ENCODE results near the gene NKAIN4. TPM values are rescaled to one million over a fixed set of nuclear protein-coding genes. Genes with fewer than 3 reads are reported as not detected.
A peak's percentile ranks its signal among the peaks of the same experiment; 100 is the strongest.

The NKAIN4 gene
- total RNA-seq, 4 donors from 2014 or later, result not detected

- DNase-seq, result no peak
- no peak overlapping the region for H3K4me3 ChIP-seq
- H3K27me3 ChIP-seq, result peaks cover 0 to 4% of the 10 kb centered on the region in 2 donors
- H3K4me1 ChIP-seq, result peaks cover 0 to 4% (median 0%) of the 10 kb centered on the region in 4 donors
- peaks cover 0 to 20% (median 0%) of the 10 kb centered on the region in 3 donors for H3K36me3 ChIP-seq
- H3K9me3 ChIP-seq, result no peaks in the 10 kb centered on the region
- TF ChIP-seq POLR2A (IDR thresholded peaks at IDR 0.05), result no peak
- no peak for TF ChIP-seq CTCF (IDR thresholded peaks at IDR 0.05)
- H3K27ac ChIP-seq, result no peak overlapping the region
These were observed 37.5 kb upstream of the NKAIN4 start for GRCh38 chr20:63291811-63292210.

- TF ChIP-seq CTCF (IDR thresholded peaks at IDR 0.05) (peak; percentile 40 to 62 (median 60)), POLR2A (IDR thresholded peaks at IDR 0.05) (no peak)
- Histone ChIP-seq H3K27ac (no peak overlapping the region), H3K4me3 (no peak overlapping the region), H3K9me3 (no peaks in the 10 kb centered on the region), H3K4me1 (peaks cover 0 to 4% (median 0%) of the 10 kb centered on the region in 4 donors), H3K27me3 (no peaks in the 10 kb centered on the region), H3K36me3 (peaks cover 0 to 29% (median 0%) of the 10 kb centered on the region in 3 donors)
- peak; percentile 52 to 74 (median 68) for DNase-seq
These were observed 36.6 kb upstream of the NKAIN4 start for GRCh38 chr20:63290677-63291472.

- no peak for DNase-seq
- H3K4me3 ChIP-seq, result no peak overlapping the region
- TF ChIP-seq POLR2A (IDR thresholded peaks at IDR 0.05), result no peak
- no peak for TF ChIP-seq CTCF (IDR thresholded peaks at IDR 0.05)
- peaks cover 0 to 4% (median 0%) of the 10 kb centered on the region in 4 donors for H3K4me1 ChIP-seq
- H3K36me3 ChIP-seq, result peaks cover 0 to 33% (median 0%) of the 10 kb centered on the region in 3 donors
- H3K27ac ChIP-seq, result no peak overlapping the region
- no peaks in the 10 kb centered on the region for H3K27me3 ChIP-seq
- no peaks in the 10 kb centered on the region for H3K9me3 ChIP-seq
These were observed 35.9 kb upstream of the NKAIN4 start for GRCh38 chr20:63290136-63290676.

GRCh38 chr20:63289311-63290135, 35.3 kb upstream of the NKAIN4 start:
- DNase-seq, result no peak
- H3K4me3 ChIP-seq, result no peak overlapping the region
- no peaks in the 10 kb centered on the region for H3K9me3 ChIP-seq
- no peak for TF ChIP-seq POLR2A (IDR thresholded peaks at IDR 0.05)
- no peak for TF ChIP-seq CTCF (IDR thresholded peaks at IDR 0.05)
- no peak overlapping the region for H3K27ac ChIP-seq
- no peaks in the 10 kb centered on the region for H3K27me3 ChIP-seq
- peaks cover 0 to 37% (median 0%) of the 10 kb centered on the region in 3 donors for H3K36me3 ChIP-seq
- peaks cover 0 to 4% (median 0%) of the 10 kb centered on the region in 4 donors for H3K4me1 ChIP-seq

GRCh38 chr20:63288581-63289251, 34.5 kb upstream of the NKAIN4 start:
- TF ChIP-seq CTCF (IDR thresholded peaks at IDR 0.05), result no peak
- TF ChIP-seq POLR2A (IDR thresholded peaks at IDR 0.05), result no peak
- H3K27ac ChIP-seq, result no peak overlapping the region
- no peak overlapping the region for H3K4me3 ChIP-seq
- no peak for DNase-seq
- H3K36me3 ChIP-seq, result peaks cover 0 to 44% (median 0%) of the 10 kb centered on the region in 3 donors
- no peaks in the 10 kb centered on the region for H3K27me3 ChIP-seq
- peaks cover 0 to 4% (median 0%) of the 10 kb centered on the region in 4 donors for H3K4me1 ChIP-seq
- H3K9me3 ChIP-seq, result no peaks in the 10 kb centered on the region
